Nephron (organoid): Measurements from ENCODE around the gene FMNL3.
"Not testable (repeated sequence)": the region's sequence is repeated elsewhere in the genome, so short reads cannot be mapped to it uniquely, and the experiment has no call there.

ENCODE experiments used
- H3K27ac Mint-ChIP-seq, 3 experiments: 2 replicates each; pipeline ENCODE4 v1.8.0; 2020; ENCODE audit warnings: mixed read lengths in 3 of 3, mild to moderate bottlenecking in 2 of 3, moderate library complexity in 1 of 3
- H3K27me3 Mint-ChIP-seq: 2 replicates; pipeline ENCODE4 v1.8.0; 2021; ENCODE audit warnings: low read depth, mild to moderate bottlenecking, moderate library complexity, mixed read lengths
- H3K36me3 Mint-ChIP-seq: 2 replicates; pipeline ENCODE4 v1.8.0; 2020; ENCODE audit warnings: low read depth, mixed read lengths
- H3K4me1 Mint-ChIP-seq: 2 replicates; pipeline ENCODE4 v1.8.0; 2020; ENCODE audit warnings: mixed read lengths
- H3K4me3 Mint-ChIP-seq, 3 experiments: 2 replicates each; pipeline ENCODE4 v1.8.0; 2020; ENCODE audit warnings: mild to moderate bottlenecking in 3 of 3, mixed read lengths in 3 of 3, moderate library complexity in 2 of 3
- H3K9me3 Mint-ChIP-seq: 2 replicates; pipeline ENCODE4 v1.8.0; 2020; ENCODE audit warnings: mixed read lengths
- CTCF ChIP-seq, 3 experiments: fragments of 200-600 bp; sonication (generic); IDR thresholded peaks; one replicate each; pipeline ENCODE4 v1.5.0; 2021; ENCODE audit warnings: antibody characterized with exemption in 3 of 3; ENCODE audit not compliant: unreplicated experiment in 3 of 3

Gene FMNL3

DNA sequence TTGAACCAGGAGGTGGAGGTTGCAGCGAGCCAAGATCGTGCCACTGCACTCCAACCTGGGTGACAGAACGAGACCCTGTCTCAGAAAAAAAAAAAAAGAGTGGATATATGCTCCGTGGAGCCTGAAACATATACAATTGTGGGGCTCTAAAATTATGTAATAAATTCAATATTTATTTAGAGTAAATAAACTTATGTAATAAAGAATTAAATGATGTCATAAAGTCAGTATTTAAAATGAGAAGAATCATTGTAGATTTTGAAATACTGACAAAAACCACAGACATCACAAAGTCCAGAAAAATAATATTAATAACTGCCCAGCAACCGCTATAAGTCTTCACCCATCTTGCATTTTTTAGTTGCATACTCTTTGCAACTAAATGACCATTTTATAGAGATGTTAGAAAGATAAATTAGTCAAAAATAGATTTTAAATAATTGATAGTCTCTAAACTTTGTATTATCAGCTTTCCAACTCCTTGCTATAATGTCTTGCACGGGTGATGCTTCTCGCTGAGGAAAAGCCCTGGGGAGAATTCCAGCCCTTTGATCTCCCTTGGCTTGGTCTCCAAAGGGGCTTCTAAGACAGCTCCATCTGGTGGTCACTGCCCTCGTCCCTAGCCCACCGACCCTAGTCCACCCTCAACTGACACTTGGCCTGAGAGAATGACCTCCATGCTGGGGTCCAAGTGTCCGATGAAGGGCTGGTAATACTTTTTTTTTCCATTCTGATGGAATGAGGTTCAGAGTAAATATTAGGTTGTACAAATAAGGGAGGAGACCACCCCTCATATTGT lies 26.2 kb upstream of the FMNL3 start:
- peaks cover 7% of the 10 kb centered on the region for H3K27me3 Mint-ChIP-seq
- H3K27ac Mint-ChIP-seq: no peak overlapping the region
- H3K4me1 Mint-ChIP-seq: no peaks in the 10 kb centered on the region
- TF ChIP-seq CTCF (IDR thresholded peaks at IDR 0.05; ENCODE audit: unreplicated experiment in 3 of 3): no peak
- H3K9me3 Mint-ChIP-seq: peaks cover 3% of the 10 kb centered on the region
- no peaks in the 10 kb centered on the region for H3K36me3 Mint-ChIP-seq
- no peak overlapping the region for H3K4me3 Mint-ChIP-seq

DNA sequence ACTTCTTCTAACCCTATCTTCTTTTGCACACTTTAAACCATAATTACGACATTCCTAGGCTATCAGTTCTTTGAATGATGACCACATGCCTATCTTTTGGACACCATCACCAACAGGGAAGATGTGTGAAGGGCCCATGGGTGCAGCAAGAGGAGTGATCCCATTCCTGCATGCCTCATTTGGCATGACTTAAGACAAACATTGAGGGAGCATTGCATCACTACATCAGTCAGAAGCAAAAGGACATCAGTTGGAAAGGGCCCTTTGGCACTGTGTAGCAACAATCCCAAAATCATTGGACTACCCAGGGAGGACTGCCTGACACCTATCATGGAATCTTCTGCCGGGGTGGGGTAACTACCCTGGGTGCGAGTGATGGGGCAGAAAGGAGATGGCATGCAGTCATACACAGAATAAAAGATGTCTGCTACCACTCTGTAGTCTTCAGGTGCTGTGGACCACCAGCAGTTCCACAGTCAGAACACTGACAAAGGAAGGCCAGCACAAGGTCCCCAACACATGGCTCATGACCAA lies 23.4 kb upstream of the FMNL3 start:
- no peak for TF ChIP-seq CTCF (IDR thresholded peaks at IDR 0.05; ENCODE audit: unreplicated experiment in 3 of 3)
- Mint-ChIP-seq H3K36me3 (no peaks in the 10 kb centered on the region), H3K4me3 (no peak overlapping the region), H3K27ac (no peak overlapping the region), H3K27me3 (peaks cover 12% of the 10 kb centered on the region), H3K4me1 (no peaks in the 10 kb centered on the region), H3K9me3 (peaks cover 3% of the 10 kb centered on the region)

- H3K4me3 Mint-ChIP-seq: no peak overlapping the region
- H3K9me3 Mint-ChIP-seq: peaks cover 2% of the 10 kb centered on the region
- peaks cover 9% of the 10 kb centered on the region for H3K27me3 Mint-ChIP-seq
- no peaks in the 10 kb centered on the region for H3K36me3 Mint-ChIP-seq
- no peak overlapping the region for H3K27ac Mint-ChIP-seq
- TF ChIP-seq CTCF (IDR thresholded peaks at IDR 0.05; ENCODE audit: unreplicated experiment in 3 of 3): no peak
- H3K4me1 Mint-ChIP-seq: no peaks in the 10 kb centered on the region
These were observed 22.8 kb upstream of the FMNL3 start for GRCh38 chr12:49730050-49730449.

GRCh38 chr12:49728446-49728845 lies 21.2 kb upstream of the FMNL3 start:
- Mint-ChIP-seq H3K4me1 (no peaks in the 10 kb centered on the region), H3K36me3 (no peaks in the 10 kb centered on the region), H3K27ac (no peak overlapping the region), H3K9me3 (no peaks in the 10 kb centered on the region), H3K4me3 (no peak overlapping the region), H3K27me3 (peaks cover 12% of the 10 kb centered on the region)
- TF ChIP-seq CTCF (IDR thresholded peaks at IDR 0.05; ENCODE audit: unreplicated experiment in 3 of 3): no peak

DNA sequence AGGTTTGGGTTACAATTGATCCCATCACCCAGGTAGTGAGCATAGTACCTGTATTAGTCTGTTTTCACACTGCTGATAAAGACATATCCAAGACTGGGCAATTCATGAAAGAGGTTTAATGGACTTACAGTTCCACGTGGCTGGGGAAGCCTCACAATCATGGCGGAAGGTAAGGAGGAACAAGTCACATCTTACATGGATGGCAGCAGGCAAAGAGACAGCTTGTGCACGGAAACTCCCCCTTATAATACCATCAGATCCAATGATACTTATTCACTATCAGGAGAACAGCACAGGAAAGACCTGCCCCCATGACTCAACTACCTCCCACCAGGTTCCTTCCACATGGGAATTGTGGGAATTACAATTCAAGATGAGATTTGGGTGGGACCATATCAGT lies 14.2 kb upstream of the FMNL3 start:
- H3K36me3 Mint-ChIP-seq, H3K4me3 Mint-ChIP-seq, H3K27ac Mint-ChIP-seq, H3K9me3 Mint-ChIP-seq, H3K27me3 Mint-ChIP-seq, H3K4me1 Mint-ChIP-seq: not testable (repeated sequence)

GRCh38 chr12:49720214-49720613 lies 13.0 kb upstream of the FMNL3 start:
- Mint-ChIP-seq H3K36me3 (no peaks in the 10 kb centered on the region), H3K4me1 (no peaks in the 10 kb centered on the region), H3K27ac (no peak overlapping the region), H3K27me3 (peaks cover 3% of the 10 kb centered on the region), H3K9me3 (no peaks in the 10 kb centered on the region), H3K4me3 (no peak overlapping the region)
- TF ChIP-seq CTCF (IDR thresholded peaks at IDR 0.05; ENCODE audit: unreplicated experiment in 3 of 3): no peak

- H3K27me3 Mint-ChIP-seq, H3K4me3 Mint-ChIP-seq, H3K4me1 Mint-ChIP-seq, H3K36me3 Mint-ChIP-seq, H3K9me3 Mint-ChIP-seq, H3K27ac Mint-ChIP-seq: not testable (repeated sequence)
These were observed 10.6 kb upstream of the FMNL3 start for GRCh38 chr12:49717800-49718199.
